A673 (cell line): Measurements from ENCODE around the gene TSPAN12.

Experiments used
- CTCF ChIP-seq: fragments of 300-800, 200-600 bp; sonication (generic); conservative IDR thresholded peaks from 2 replicates; pipeline ENCODE4 v1.5.1; 2017; ENCODE audit warnings: low read depth, mild to moderate bottlenecking, antibody characterized with exemption, low read length, moderate library complexity, mixed read lengths
- EZH2 ChIP-seq: fragments of 200-600 bp; sonication (generic); IDR thresholded peaks from 2 replicates; pipeline ENCODE4 v1.6.1; 2017; ENCODE audit warnings: borderline replicate concordance, low read depth, mild to moderate bottlenecking, mixed read lengths, antibody characterized with exemption, low read length; ENCODE audit not compliant: poor library complexity, severe bottlenecking

DNA sequence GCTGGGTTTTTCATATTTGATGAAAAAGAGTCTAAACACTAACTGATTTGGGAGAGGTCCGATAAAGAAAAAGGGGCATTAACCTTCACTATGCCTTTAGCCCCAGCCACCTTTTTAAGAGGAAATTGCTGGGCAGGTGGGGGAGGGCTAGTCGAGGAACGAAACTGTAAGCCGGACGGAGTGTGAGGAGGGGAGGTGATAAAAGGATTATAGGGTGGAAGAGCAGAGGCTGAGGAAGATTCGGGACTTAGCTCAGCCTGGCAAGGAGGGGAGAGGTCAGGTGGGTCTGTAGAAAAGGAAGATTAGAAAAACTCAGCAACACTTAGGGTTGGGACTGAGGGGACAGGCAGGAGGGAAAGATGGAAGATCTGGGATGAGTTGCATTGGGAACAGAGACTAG, 77.0 kb downstream of the TSPAN12 start:
- no peak for TF ChIP-seq CTCF
- TF ChIP-seq EZH2, result no peak
